Smooth muscle cell (in vitro differentiated cells): ENCODE results near the gene LSP1. TPM values are rescaled to one million over a fixed set of nuclear protein-coding genes. Genes with fewer than 3 reads are reported as not detected.
"Not testable (repeated sequence)": the region's sequence is repeated elsewhere in the genome, so short reads cannot be mapped to it uniquely, and the experiment has no call there.

Experiments
- DNase-seq: peaks from one replicate; lab custom pipeline; 2025; ENCODE audit not compliant: unreplicated experiment; lab: John Stamatoyannopoulos, UW
- H2AFZ ChIP-seq: fragments of 200-600 bp; sonication (generic); 2 replicates; pipeline ENCODE4 v1.6.0; 2016; ENCODE audit warnings: antibody characterized with exemption, low read depth, mild to moderate bottlenecking
- H3F3A ChIP-seq: fragments of 200-600 bp; sonication (generic); 2 replicates; pipeline ENCODE4 v1.6.0; 2017; ENCODE audit warnings: antibody characterized with exemption, low read depth
- H3K27ac ChIP-seq: fragments of 200-600 bp; sonication (generic); 2 replicates; pipeline ENCODE4 v1.5.1; 2016; ENCODE audit warnings: low read depth, mild to moderate bottlenecking
- H3K27me3 ChIP-seq: fragments of 200-600 bp; sonication (generic); 2 replicates; pipeline ENCODE4 v1.6.1; 2016; ENCODE audit warnings: low read depth, mild to moderate bottlenecking
- H3K36me3 ChIP-seq: fragments of 200-600 bp; sonication (generic); 2 replicates; pipeline ENCODE4 v1.5.1; 2016; ENCODE audit warnings: low read depth
- H3K4me1 ChIP-seq: fragments of 200-600 bp; sonication (generic); 2 replicates; pipeline ENCODE4 v1.5.1; 2016; ENCODE audit warnings: low read depth
- H3K4me2 ChIP-seq: fragments of 200-600 bp; sonication (generic); 2 replicates; pipeline ENCODE4 v1.6.0; 2016; ENCODE audit warnings: mild to moderate bottlenecking
- H3K4me3 ChIP-seq: fragments of 200-600 bp; sonication (generic); 2 replicates; pipeline ENCODE4 v1.5.1; 2016; ENCODE audit warnings: mild to moderate bottlenecking
- H3K79me2 ChIP-seq: fragments of 200-600 bp; sonication (generic); 2 replicates; pipeline ENCODE4 v1.6.0; 2016; ENCODE audit warnings: low read depth, mild to moderate bottlenecking
- H3K9ac ChIP-seq: fragments of 200-600 bp; sonication (generic); 2 replicates; pipeline ENCODE4 v1.6.0; 2016; ENCODE audit warnings: low read depth
- H3K9me3 ChIP-seq: fragments of 200-600 bp; sonication (generic); replicated peaks from 2 replicates; pipeline ENCODE4 v1.5.1; 2016; ENCODE audit warnings: low read depth
- H4K20me1 ChIP-seq: fragments of 200-600 bp; sonication (generic); 2 replicates; pipeline ENCODE4 v1.6.0; 2016; ENCODE audit warnings: low read depth
- WGBS: methylation state at CpG from one replicate; pipeline ENCODE4 v1.1.7; 2016; ENCODE audit warnings: low lambda C conversion rate; 5-methylcytosine and 5-hydroxymethylcytosine counted together
- polyA plus RNA-seq: library from polyadenylated mRNA; unstranded; fragments of >200 nt; fragmentation: Nextera tagmentation; extraction: Ambion mirVana; gene quantifications from 2 replicates; pipeline ENCODE4 v1.2.1, GENCODE V29; 2016
- total RNA-seq: library from RNA; depleted of rRNA; stranded (reverse); fragments of >200 nt; gene quantifications from 2 replicates; pipeline ENCODE4 v1.2.3, GENCODE V29; 2014
- TF ChIP-seq, protein P1 (sequence below): fragments of 200-600 bp; sonication (generic); IDR thresholded peaks from 2 replicates; pipeline ENCODE4 v1.5.1; 2017; ENCODE audit warnings: borderline replicate concordance, mild to moderate bottlenecking, antibody characterized with exemption; ENCODE audit not compliant: insufficient read depth, poor library complexity, severe bottlenecking

Gene LSP1
- total and polyA plus RNA-seq, 2 experiments from 2014 or later, result 2.1 to 13.7 TPM

DNA sequence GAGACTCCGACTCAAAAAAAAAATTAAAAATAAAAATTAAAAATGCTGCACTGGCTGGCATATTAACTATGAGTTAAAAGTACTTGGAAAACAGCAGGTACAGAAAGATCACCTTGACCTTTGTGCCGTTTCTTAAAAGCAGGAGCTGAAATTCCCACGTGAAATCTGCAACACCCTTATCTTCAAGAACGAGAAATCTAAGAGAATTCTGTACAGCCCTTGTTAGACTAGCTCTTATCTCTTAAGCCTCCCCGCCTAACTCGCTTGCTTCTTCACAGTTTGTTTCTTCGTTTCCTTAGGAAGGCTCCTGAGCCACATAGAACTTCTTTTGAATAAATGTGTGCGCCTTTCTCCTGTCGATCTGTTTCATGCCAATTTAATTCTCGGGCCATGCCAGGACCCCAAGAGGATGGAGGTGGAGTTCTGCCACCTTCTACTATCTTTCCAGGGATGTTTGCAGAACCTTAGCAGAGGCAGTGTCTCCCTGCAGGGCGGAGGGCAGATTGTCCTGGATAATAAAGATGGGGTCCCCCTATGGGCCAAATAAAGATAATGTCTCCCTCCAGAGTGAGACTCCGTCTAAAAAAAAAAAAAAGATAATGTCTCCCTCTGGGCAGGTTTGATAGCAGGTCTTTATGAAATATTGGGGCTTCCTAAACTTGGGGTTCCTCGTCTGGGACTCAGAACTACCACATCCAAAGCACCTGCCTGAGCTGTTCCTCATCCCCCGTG is 45.5 kb upstream of the LSP1 start:
- DNase-seq, result no peak
- Histone ChIP-seq H2AFZ (no peak overlapping the region), H3K9ac (no peak overlapping the region), H4K20me1 (no peaks in the 10 kb centered on the region), H3K27me3 (no peaks in the 10 kb centered on the region), H3K4me1 (no peaks in the 10 kb centered on the region), H3F3A (no peaks in the 10 kb centered on the region), H3K4me3 (no peak overlapping the region), H3K79me2 (no peaks in the 10 kb centered on the region), H3K4me2 (no peak overlapping the region), H3K27ac (no peak overlapping the region), H3K9me3 (no peaks in the 10 kb centered on the region), H3K36me3 (no peaks in the 10 kb centered on the region)
- WGBS, result 62% methylated on average over 14 of the region's 14 CpGs
- TF ChIP-seq, protein P1, sequence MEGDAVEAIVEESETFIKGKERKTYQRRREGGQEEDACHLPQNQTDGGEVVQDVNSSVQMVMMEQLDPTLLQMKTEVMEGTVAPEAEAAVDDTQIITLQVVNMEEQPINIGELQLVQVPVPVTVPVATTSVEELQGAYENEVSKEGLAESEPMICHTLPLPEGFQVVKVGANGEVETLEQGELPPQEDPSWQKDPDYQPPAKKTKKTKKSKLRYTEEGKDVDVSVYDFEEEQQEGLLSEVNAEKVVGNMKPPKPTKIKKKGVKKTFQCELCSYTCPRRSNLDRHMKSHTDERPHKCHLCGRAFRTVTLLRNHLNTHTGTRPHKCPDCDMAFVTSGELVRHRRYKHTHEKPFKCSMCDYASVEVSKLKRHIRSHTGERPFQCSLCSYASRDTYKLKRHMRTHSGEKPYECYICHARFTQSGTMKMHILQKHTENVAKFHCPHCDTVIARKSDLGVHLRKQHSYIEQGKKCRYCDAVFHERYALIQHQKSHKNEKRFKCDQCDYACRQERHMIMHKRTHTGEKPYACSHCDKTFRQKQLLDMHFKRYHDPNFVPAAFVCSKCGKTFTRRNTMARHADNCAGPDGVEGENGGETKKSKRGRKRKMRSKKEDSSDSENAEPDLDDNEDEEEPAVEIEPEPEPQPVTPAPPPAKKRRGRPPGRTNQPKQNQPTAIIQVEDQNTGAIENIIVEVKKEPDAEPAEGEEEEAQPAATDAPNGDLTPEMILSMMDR, result no peak

DNA sequence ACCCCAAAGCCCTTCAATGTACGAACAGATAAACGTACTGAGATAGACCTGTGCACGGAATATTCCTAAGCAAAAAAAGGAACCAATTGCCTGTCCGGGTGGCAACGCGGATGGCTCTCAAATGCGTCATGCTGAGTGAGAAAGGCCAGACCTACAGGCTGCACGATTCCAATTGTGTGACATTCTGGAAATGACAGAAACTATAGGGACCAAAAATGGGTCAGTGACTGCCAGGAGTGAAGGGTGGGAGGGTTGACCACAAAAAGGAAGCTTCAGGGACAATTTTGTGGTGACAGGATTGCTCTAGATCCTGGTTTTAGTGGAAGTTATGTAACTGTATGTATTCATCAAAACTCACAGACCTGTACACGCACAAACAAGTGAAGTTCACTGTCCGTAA is 42.1 kb upstream of the LSP1 start:
- H3K27me3 ChIP-seq, result no peaks in the 10 kb centered on the region
- TF ChIP-seq, protein P1, result no peak

DNA sequence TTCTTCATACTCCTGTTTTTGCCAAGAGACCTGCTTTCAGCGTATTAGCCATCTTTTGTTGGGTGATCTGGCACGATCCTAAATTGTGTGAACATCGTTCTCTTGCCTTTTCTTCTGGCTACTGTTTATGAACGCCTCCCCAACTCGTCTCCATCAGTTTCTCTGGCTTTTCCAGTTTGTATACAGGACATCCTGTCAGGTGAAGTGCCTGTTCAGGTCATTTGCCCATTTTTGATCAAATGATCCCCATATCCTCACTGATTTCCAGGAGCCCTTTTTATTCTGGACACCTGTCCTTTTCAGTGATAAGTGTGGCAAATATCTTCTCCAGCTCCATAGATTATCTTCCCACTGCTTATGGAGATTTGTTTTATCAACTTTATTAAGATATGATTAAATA is 40.6 kb upstream of the LSP1 start:
- Histone ChIP-seq H3K27me3 (no peaks in the 10 kb centered on the region), H3K9me3 (no peaks in the 10 kb centered on the region), H3K36me3 (no peaks in the 10 kb centered on the region), H3K9ac (no peak overlapping the region), H3K4me2 (no peak overlapping the region), H3K27ac (no peak overlapping the region), H3K4me1 (no peaks in the 10 kb centered on the region), H3K4me3 (no peak overlapping the region), H2AFZ (no peak overlapping the region), H4K20me1 (no peaks in the 10 kb centered on the region), H3F3A (no peaks in the 10 kb centered on the region), H3K79me2 (no peaks in the 10 kb centered on the region)
- WGBS, result 83% methylated on average over 5 of the region's 5 CpGs
- DNase-seq, result no peak
- TF ChIP-seq, protein P1, result no peak

More for the DNA sequence above, 42.1 kb upstream of the LSP1 start:
- H2AFZ ChIP-seq, result no peak overlapping the region
- H3K4me2 ChIP-seq, result no peak overlapping the region
- no peaks in the 10 kb centered on the region for H3K79me2 ChIP-seq
- H3K4me3 ChIP-seq, result no peak overlapping the region
- H3K9me3 ChIP-seq, result no peaks in the 10 kb centered on the region
- no peak overlapping the region for H3K27ac ChIP-seq
- no peaks in the 10 kb centered on the region for H3F3A ChIP-seq
- 83% methylated on average over 10 of the region's 10 CpGs for WGBS
- H3K9ac ChIP-seq, result no peak overlapping the region
- DNase-seq, result no peak
- H3K4me1 ChIP-seq, result no peaks in the 10 kb centered on the region
- H4K20me1 ChIP-seq, result no peaks in the 10 kb centered on the region
- H3K36me3 ChIP-seq, result no peaks in the 10 kb centered on the region

DNA sequence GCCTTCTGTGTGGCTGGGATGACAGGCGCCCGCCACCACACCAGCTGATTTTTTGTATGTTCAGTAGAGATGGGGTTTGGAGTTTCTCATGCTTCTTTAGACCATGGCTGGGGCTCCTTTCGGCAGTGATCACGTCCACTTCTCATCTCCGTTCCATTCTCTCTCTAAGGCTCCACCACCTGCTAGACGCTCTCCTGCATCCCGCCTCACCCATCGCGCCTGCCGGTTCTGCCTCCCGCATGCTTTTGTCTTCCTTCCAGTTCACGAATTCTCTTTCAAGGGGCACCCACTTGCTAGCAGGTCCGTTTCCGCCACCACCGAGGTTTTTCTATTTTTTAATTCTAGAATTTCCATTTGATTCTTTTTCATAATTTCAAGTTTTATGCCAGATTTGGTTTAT is 40.1 kb upstream of the LSP1 start:
- Histone ChIP-seq H3K79me2 (no peaks in the 10 kb centered on the region), H4K20me1 (no peaks in the 10 kb centered on the region), H3K9me3 (no peaks in the 10 kb centered on the region), H3K4me3 (no peak overlapping the region), H3K4me1 (no peaks in the 10 kb centered on the region), H3K9ac (no peak overlapping the region), H3K36me3 (no peaks in the 10 kb centered on the region), H3F3A (no peaks in the 10 kb centered on the region), H2AFZ (no peak overlapping the region), H3K27me3 (no peaks in the 10 kb centered on the region), H3K4me2 (no peak overlapping the region), H3K27ac (no peak overlapping the region)
- DNase-seq, result no peak
- WGBS, result 89% methylated on average over 15 of the region's 15 CpGs
- TF ChIP-seq, protein P1, result no peak

DNA sequence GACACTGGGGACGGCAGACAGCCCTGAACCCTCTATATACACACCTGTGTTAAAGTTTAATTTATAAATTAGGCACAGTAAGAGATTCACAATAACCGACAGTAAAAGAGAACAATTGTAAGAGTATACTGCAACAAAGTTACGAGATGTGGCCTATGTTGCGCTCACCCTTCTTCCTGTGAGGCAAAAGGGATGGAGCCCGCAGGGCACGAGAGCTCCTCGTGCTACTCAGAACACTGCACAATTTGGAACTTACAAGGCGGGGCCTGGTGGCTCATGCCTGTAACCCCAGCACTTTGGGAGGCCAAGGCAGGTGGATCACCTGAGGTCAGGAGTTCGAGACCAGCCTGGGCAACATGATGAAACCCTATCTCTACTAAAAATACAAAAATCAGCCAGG is 39.5 kb upstream of the LSP1 start:
- H3K79me2 ChIP-seq, H3F3A ChIP-seq, H3K9ac ChIP-seq, H4K20me1 ChIP-seq, H3K36me3 ChIP-seq, H3K9me3 ChIP-seq, H3K4me2 ChIP-seq, H3K4me3 ChIP-seq, H3K27me3 ChIP-seq, DNase-seq, H3K27ac ChIP-seq, H3K4me1 ChIP-seq, H2AFZ ChIP-seq: not testable (repeated sequence)
- 97% methylated on average over 9 of the region's 9 CpGs for WGBS
